GM18505 (cell line): Measurements from ENCODE around the gene METRNL.

Experiments
- ATAC-seq: cut with Tn5 transposase; IDR thresholded peaks from one replicate; pipeline ENCODE4 v1.9.1; 2021; ENCODE audit not compliant: unreplicated experiment
- POLR2A ChIP-seq: IDR thresholded peaks from 4 replicates; pipeline ENCODE4 v1.6.1; 2011; ENCODE audit warnings: borderline replicate concordance; ENCODE audit not compliant: insufficient read depth, insufficient read length; ENCODE audit errors: extremely low read depth

The METRNL gene

DNA sequence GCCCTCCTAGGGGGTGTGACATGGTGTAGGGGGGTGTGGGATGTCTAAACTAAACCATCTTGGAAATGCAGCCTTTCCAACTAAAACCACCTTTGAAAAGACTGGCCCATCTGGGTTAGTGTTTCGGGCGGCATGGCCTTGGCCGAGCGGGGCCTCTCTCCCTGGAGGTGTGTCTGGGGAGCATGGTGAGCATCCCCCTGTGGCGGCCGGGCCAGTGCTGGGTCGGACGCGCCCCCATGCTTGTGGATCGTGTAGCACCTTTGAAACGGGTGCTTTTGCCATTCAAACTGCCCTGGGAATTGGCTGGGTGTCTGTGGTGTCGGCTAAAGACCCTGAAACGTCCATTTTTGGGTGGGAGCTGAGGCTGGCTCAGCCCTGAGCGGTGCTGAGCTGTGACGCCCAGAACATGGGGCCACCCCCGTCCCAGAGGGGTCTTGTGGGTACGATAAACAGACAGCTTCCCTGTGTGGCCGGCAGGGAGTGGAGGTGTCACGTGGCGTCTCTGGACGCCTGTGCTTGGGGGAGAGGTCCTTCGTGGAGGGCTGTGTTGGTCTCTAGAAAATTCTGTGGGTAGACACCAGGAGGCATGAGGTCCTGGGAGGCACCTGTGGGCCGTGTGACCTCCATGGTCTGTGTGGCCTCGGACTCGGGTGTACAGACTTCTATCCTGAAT lies 6.3 kb downstream of the METRNL start:
- TF ChIP-seq POLR2A = no peak
- no peak for ATAC-seq

DNA sequence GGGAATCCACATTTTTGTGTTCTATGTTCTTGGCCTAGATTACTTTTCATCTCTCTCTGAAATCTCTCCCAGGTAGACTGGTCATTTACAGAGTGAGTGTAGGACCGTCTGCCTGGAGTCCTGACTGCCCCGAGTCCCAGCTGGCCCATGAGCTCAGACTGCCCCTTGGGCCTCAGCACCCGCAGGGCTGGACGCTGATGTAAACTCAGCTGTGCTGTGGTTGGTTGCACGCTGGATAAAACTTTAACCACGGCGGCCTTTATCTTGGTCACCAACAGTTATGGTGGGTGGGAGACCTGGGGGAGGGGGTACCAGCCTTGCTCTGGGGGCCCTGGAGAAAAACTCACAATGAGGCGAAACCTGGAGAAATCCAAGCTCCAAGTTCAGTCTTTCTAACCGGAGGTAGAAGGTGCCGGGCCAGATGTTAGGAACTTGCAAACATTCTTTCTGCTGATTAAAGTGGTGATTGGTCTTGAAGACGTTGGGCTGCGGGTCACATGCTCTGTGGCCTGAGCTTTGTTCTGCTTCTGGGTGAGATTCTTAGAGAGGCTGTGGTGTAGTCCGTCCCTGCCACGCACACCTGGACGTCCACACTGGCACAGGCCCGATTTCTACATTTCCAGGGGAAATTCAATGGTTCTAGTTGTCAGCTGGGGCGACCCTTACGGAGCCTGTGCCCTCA lies 6.9 kb downstream of the METRNL start:
- ATAC-seq = no peak
- no peak for TF ChIP-seq POLR2A

DNA sequence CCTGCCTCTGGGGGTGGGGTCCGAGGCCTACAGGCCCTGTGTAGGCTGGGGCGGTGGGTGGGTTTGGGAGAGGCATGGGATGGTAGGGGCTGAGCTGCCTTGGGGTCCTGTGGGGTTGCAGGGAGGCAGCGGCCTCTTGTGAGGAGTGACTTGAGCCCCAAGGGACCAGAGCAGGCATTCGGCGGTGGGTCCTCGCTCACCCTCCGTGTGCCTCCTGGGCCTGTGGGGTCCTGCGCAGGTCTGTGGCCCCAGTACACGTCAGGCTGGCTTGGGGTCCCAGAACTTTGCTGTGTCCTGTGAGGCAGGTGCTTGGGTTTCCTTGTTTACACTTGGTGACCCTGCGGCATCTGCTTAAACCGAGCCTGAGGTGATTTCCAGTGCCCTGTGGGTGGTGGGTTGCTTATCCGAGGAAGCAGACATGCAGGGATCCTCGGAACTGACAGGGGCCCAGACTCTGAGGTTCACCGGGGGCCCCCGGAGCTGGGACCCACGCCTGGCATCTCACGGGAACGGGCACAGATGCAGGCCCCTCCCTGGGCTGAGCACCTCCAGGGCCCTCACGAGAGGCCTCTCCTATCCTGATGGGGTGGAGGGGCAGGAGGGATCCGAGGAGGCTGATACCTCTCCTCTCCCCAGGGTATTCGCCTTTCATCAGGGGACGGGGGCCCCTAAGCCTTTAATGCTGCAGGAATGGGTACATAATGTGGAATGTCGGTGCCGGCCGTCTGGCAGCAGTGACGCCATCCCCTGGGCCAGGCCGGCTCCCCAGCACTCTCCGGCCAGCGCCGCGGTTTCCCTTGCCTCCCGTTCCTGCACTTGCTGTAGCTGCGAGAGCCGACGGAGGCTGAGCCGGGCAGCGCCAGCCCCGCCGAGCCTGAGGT lies 7.7 kb downstream of the METRNL start:
- no peak for TF ChIP-seq POLR2A

DNA sequence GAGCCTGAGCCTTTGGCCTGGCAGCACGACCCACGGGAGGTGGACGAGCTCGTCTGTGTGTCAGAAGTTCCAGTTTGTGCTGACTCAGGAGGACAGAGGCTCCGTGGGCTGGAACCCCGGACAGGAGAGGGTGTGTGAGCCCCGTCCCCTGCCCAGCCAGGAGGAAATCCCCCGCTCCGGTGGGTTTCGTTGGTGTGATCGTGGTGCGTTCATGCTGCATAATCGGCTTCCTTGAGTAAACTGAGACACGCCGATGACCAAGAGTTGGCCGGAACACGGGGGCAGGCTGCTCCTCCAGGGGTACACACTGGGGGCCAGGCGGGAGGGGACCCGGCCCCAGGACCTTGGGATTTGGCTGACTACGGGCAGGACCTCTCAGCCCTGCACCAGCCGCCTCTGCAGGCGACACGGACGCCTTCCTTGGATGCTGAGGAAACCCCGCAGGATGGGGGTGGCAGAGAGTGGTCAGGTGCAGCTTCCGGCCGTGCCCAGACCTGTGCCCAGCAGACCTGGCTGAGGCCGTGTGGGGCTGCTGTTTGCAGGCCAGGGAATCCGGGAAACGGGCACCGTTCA lies 8.5 kb downstream of the METRNL start:
- TF ChIP-seq POLR2A = no peak
- ATAC-seq = no peak

More for the DNA sequence above, 7.7 kb downstream of the METRNL start:
- ATAC-seq = no peak

DNA sequence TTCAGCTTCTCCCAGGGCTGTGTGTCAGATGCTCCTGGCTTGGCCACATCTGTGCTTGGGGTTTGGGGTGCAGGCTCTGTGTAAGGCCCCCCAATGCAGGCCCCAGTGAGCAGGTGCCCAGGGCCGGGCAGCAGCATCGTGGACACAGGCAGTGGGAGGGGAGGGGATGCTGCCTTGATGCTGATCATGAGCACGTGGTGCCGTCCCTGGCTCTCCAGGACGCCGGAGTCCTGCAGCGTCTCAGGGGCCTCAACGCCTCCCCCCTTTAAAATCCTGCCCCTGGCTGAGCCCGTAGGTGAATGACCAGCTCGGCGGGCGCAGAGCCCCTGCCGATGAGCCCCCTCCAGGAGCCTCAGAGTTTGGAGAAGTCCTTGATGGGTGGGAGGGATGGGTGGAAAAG lies 9.0 kb downstream of the METRNL start:
- no peak for TF ChIP-seq POLR2A
- no peak for ATAC-seq

DNA sequence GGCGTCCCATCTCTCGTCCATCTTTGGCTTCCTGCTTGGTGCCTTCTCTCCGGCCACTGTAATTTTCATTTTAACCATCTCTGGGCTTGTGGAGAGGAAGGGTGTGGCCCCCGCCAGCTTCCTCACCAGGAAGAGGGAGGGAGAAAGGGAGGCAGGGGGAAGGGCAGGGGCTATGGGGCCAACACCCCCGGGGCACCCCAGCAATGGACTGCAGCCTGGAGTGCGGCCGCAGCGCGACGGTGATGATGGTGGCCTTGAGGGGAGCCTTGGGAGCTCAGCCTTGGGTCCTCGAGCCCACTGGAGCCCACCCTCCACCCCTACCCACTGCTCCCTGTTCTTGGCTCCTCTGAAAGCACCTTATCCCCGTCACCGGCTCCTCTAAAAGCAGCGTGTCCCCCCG lies 9.5 kb downstream of the METRNL start:
- no peak for TF ChIP-seq POLR2A
- no peak for ATAC-seq

DNA sequence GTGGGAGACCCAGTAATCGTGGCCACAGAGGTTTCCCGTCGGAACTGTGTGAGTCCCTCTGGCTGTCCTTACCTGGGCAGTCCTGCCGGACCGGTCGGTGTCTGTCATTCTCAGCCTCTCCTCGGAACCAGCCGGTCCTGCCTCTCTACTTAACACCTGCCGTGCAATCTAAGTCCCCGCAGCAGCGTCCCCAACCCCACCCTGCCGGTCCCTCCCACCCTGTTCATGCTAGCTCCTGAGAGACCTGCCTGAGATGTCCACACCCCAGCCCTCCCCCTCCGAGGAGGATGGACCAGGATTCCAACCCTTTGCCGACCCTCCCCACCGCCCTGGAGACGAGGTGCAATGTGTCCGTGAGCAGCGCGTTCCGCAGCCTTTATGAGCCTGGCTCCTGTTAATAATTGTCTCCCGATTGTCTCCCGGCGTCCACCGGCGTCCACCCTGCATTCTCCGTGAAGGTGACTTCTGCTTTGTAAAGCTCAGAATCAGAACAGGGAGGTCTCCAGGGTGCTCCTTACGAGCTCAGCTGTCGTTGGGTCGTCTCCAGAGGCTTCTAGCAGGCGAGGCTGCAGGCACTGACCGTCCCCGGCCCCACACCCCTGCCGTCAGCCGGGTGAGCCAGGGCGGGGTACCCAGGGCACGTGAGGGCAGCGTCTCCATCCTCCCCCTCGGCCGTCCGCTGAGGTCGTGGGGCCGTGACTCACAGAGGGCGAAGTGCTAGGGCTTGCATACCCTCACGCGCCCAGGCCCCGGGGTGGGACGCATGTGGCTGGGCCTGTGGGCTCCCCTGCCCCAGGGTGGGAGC lies 10.1 kb downstream of the METRNL start:
- no peak for ATAC-seq

DNA sequence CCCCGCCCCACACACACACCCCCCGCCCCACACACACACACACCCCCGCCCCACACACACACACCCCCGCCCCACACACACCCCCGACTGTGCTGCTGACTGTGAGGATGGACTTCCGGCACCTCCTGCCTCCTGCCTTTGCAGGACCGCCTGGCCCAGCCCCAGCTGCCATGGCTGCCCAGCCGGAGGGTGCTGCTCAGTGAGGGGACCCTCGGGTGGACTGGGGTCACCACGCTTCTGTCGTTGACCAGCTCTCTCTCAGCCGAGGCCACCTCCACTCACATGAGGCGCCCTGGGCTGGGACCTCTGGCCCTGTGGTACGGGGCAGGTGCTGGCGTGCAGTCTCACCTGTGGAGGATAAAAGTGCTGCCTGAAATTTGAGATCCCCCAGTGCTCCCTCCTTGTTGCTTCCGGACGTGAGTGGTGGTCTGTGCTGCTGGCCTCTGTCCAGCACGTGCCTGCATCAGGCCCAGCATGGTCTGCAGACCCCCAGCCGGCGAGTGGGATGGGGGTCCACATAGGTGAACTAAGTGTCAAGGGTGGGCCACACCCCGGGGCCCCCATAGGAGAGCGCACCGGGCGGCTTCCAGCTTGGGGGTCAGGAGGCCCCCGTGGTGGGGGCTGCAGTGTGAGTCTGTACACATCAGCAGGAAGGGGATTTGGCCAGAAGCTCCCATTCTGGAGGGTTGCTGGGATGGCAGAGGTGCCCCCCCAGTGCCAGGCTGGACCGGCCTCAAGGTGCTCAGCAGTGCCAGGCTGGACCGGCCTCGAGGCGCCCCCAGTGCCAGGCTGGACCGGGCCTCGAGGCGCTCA lies 11.2 kb downstream of the METRNL start:
- ATAC-seq = no peak
- TF ChIP-seq POLR2A = no peak

More for the DNA sequence above, 10.1 kb downstream of the METRNL start:
- TF ChIP-seq POLR2A = no peak

DNA sequence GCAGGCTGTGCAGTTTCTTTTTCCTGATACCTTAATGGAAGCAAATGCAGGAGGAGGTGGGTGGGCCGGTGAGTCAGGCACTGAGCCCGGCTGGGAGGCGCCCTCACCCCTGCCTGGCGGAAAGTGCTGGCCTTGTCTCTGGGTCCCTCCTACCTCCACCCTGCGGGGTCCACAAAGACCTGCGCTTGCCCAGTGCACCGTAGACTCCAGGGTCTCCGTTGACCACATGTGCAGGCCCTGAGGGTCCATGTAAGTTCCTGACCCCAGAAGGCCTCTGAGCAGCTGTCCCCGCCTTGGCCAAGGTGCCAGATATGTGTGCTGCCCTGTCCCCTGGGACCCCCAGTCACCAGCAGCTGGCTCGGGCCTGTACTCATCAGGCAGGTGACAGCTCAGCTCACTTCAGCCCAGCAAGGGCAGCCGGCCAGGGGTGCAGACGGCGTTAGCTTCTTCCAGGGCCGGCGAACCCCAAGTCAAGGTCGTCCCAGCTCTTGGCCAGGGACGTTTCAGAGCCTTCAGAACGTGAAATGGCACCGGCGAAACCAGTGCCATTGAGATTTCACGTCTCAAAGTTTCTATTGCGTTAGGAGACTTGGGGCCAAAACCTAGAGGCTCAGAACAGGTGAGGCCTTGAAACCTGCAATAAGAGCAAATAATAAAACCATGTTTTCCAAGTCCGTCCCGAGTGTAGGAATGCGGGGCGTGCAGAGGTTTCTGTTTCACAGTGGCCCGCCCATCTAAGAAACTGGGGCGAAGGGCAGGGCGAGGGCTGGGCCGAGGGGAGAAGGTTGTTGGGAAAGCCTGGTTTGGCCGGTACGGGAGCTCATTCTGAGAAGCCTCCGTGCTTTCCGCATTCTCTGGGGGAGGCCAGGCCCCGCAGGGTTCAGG lies 12.1 kb downstream of the METRNL start:
- ATAC-seq = no peak
- no peak for TF ChIP-seq POLR2A

DNA sequence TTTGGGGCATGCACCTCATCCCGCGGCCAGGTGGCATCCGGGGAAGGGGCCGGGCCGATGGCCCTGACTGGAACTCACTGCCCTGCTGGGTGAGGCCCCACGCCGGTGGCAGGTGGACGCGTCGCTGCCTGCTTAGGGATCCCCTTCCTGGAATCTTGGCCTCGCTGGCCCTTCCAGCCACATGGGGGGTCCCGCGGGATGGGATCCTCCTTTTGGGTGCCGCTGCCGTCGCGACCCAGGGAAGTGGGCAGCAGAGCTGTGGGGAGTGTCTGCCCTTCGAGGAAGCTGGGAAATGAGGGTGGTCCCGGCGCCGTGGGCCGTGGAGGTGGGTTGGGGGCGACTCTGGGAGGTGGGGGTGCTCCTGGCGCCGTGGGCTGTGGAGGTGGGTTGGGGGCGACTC lies 12.8 kb downstream of the METRNL start:
- no peak for ATAC-seq
- TF ChIP-seq POLR2A = no peak

DNA sequence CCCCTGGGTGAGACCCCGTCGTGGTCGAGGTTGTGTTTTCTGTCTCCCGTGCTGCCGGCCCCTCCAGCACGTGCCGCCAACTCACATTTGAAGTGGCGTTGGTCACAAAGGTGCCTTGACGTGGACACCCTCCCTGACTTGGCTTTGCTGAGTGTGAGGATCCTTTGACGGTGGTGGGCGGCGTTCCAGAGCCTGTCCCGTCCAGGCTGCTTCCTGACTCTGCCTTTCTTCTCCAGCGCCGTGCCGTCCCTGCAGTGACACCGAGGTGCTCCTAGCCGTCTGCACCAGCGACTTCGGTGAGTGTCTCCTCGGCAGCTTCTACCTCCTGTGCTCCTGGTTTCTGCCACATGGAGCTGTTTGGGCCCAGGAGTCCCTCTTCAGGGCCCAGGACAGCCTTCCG lies 13.5 kb downstream of the METRNL start:
- no peak for ATAC-seq

More for the DNA sequence above, 13.5 kb downstream of the METRNL start:
- no peak for TF ChIP-seq POLR2A
